Dedifferentiated amniotic fluid mesenchymal stem cell (primary cell): ENCODE results near the gene KRTAP3-2.

Experiments used
- DNase-seq: peaks from one replicate; pipeline ENCODE4 v3.0.0-alpha.2; 2016; ENCODE audit errors: extremely low spot score

The KRTAP3-2 gene

DNA sequence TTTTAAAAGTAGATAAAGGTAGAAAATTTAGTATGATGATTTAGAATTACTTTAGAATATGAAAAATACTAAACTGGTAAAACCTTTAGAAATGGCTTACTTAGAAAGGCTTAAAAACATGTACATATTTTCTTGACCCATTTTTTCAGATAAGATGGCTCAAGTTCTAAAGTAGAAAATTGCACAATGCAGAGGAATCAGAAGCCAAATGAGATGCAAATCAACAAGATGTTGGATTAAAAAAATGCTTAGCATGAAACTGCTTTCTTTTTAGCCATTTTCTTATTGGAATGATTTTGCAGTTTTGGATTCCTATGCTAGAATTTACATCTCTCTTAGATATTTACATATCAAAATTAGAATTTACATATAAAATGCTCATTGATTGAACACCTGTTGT lies 10.7 kb upstream of the KRTAP3-2 start:
- no peak for DNase-seq

DNA sequence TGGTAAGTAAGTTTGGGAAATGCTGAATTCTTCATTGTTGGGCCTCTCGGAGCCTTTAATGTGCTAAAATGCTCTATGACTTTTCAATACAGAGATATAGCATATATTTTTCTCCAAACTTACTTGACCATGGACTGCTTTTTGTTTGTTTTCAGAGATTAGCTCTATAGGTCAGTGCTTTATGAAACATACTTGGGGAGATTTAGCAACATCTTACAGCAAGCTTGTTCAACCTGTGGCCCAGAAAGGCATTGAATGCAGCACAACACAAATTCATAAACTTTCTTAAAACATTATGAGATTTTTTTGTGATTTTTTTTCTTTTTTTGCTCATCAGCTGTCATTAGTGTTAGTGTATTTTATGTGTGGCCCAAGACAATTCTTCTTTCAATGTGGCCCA lies 10.2 kb upstream of the KRTAP3-2 start:
- DNase-seq = no peak

DNA sequence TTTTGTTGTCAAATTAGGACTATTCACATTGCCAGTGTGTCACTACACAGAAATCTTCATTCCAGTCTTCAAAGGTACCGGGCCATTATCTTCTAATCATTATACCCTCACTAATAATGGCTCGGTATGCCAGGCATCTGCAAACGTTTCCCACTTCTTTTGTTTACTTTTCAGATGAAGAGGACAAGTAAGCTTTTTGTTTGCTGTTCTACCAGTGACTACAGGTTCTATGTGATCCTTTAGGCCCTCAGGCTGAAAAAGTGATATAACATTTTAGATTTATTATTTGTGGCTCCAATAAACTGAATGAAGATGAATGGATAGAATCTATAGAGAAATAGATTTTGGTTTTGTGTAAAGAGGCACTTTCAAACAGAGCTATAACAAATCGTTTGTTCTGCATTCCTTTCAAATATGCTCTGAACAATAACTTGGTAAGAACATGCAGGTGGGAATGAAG lies 9.6 kb upstream of the KRTAP3-2 start:
- no peak for DNase-seq

DNA sequence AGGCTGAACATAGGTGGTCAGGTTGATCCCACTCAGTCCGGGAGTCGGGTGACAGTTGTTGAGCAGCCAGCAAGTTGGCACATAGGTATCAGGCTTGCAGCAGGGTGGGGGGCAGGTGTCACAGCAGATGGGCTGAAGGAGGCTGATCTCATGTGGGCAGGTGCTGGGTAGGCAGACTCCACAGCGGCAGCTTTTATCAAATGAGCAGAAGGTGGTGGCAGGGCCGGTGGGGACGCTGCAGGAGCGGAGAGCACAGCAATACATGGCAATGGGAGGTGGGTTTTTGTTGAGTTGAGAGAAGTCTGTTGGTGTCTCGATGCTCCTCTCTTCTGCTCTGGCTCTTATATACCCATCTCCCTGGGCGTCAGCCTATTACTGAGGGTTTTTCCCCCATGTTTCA lies 9.1 kb upstream of the KRTAP3-2 start, which contains the start of gene KRTAP3-1:
Gene KRTAP3-1 (minus strand): TSS at position 318 of the 400 bp plus-strand sequence. CDS start 54 bp downstream, at position 264.
- no peak for DNase-seq

DNA sequence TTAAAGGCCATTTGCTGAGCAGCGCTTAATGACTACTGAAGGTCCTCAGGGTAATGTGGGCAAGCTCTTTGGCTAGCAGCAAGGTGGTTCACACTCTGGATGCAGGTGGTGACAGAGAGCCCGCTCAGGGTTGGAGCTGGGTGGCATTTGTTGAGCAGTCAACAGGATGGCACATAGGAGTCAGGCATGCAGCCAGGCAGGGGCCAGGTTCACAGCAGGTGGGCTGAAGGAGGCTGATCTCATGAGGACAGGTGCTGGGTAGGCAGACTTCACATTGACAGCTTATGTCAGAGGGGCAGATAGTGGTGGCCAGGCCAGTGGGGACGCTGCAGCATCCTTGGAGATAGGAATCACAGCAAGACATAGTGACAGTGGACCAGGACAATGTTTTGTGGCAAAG lies 4.7 kb upstream of the KRTAP3-2 start:
- no peak for DNase-seq

DNA sequence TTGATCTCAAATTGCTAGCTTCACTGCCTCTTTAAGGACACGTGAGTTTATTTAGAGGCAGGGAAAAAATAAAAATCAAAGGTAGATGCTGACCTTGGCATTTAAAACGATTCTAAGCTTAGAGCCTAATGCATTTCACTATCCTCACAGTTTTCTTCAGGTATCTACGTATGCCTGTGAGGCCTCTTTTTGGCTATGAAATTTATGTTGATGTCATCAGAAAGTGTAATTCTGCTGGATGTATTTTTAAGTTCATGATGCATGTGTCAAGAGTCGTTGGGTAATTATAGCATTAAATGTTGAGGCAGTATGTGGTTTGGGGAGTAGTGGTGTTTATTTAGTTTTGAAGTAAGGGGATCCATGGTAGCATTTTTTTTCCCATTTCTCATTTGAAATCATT lies 4.2 kb upstream of the KRTAP3-2 start:
- DNase-seq = no peak

DNA sequence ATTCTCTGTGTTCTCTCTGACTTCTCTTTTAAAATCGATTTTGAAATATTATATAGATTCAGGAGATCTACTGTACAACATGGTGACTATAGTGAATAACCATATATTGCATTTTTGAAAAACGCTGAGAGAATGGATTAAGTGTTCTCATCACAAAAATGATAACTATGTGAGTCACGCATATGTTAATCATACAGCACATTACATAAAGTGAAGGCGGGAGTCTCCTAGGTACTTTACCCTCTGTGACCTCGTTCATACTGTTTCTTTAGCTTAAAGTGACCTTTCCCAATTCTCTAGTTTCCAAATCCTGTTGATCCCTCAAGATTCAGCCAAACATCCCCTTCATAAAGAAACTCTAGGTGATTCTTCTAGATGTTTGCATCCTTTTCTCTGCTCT lies 3.1 kb upstream of the KRTAP3-2 start:
- DNase-seq = no peak

DNA sequence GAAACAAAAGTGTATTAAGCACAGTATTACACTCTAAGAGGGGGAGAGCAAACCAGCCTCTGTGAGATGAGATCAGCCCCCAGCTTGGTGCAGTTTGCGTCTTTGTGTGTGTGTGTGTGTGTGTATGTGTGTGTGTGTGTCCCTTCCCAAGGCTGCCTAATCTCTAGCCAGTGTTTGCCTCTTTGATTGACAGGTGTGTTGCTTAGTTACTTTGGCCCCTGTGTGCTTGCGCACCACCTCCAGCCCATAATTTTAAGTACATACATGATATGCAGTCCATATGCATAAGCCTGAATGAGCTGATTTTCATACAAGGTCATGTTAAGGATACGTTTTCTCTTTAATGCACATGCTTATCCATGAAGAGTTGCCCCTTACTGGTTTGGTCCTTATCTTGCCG lies 2.1 kb upstream of the KRTAP3-2 start:
- no peak for DNase-seq

DNA sequence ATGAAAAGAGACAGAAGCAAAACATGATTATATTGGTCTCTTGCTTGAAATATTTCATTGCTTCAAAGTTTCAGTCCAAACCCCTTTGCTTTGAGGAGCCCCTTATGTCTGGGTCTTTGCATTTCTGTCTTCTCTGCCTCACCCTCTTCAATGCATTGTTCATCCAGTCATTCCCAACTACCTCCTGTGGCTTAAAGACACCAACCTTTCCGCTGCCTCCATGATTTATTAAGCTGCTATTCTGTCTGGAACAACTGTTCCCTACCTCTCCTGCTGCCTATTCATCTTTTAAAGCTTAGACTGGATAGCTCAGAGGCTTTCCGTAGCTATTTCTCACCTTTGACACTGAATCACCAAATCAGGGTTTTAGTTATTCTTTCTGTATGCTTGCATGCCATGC lies 2.3 kb downstream of the KRTAP3-2 start:
- no peak for DNase-seq

DNA sequence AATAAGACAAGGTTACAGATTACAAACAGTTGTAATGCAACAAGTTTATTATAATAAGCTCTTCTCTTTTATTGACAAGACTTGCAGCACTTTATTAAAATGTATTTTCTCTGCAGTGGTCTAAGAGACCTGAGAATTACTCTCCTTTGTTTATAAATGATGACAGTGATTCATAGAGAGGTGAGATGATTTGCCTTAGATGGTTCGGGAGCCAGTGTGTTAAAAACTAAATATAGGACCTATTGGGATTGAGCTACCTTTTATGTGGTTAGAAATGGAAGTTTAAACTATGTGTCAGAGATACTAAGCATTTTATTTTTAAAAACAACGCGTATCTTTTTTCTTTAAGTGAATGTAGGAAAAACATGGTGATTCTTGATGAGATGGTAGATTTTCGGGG lies 2.9 kb downstream of the KRTAP3-2 start:
- no peak for DNase-seq

DNA sequence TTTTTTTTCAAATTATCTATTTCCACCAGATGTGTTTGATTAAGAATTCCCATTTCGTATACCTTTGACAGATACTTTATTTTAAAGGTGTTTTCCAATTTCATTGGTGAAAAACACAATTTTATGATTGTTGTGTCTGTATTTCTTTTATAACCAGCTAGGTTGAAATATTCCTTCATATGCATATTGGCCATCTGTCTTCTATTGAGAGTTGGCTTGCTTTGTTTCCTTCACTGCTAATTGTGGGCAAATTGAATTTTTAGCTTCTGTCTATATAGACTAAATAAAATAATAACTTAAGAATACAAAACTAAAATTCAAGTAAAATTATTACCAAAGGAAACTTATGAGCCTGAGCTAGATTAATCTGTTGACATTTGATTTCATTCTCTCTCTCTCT lies 4.6 kb downstream of the KRTAP3-2 start:
- no peak for DNase-seq

DNA sequence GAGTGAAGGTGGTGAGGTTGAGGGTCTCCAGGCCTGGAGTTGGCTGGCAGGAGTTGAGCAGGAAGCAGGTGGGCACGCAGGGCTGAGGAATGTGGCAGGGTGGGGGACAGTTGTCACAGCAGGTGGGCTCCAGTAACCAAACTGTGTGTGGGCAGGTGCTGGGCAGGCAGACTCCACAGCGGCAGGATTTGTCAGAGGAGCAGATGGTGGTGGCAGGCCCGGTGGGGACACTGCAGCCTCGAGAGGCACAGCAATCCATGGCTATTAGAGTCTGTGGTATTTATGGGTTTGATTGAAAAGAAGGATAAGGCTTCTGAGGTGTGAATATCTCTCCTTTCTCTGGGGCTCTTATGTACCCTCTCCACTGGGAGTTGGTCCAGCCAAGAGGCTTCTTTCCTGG lies 5.9 kb downstream of the KRTAP3-2 start, which contains the start of gene KRTAP3-3:
Gene KRTAP3-3 (minus strand): TSS at position 326 of the 400 bp plus-strand sequence. CDS start 67 bp downstream, at position 259.
- DNase-seq = no peak

DNA sequence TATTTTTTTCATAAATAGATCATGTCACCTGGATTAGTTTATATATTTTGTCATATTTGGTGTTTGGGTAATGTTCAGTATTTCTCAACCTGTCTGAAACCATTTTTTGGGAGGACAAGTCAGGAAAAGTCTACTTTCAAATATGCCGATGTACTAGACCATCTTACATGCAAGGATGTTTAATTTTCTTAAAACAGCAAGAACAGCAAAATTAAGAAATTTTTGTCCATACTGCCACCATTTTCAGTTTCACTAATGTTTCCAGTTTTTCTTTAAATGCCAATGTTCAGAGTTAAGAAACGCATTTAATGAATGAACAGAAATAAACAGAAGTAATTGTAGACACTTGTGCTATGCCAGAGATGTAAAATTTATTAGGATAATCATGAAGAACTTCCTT lies 6.6 kb downstream of the KRTAP3-2 start:
- DNase-seq = no peak

DNA sequence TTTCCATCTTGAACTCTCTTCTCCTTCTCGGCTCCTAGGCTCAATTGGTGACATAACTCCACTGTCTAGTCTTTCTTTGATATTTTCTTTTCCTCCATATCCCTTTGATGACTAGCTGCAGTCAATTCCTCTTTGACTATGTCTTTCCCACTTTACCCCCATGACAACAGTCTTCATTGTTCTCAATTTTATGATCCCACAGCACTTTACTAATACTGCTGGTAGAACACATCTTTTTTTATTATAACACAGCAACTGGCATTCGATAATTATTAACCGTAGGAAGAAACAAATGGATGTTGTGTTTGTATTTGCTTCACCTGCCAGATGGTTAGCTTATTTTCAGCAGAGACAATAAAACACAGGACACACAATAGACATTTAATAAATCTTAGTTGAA lies 7.0 kb downstream of the KRTAP3-2 start:
- no peak for DNase-seq

DNA sequence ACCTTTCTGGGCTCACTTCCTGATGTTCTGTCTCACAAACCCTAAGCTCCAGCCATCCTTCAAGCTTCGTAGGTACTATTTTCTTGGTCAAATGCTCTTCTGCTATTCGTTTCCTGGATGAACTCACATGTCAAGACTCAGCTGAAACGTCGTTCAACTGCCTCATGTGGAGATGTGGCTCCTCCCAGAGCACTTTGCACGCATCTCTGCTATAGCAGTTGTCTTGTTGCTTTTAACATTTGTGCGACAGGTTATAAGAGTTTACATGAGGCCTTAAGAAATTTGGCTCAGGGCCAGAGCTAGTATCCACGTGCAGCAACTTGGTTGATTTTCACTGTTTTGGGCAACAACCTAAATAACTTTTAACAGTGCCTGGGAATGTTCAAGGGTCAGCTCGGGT lies 12.8 kb downstream of the KRTAP3-2 start:
- DNase-seq = no peak

DNA sequence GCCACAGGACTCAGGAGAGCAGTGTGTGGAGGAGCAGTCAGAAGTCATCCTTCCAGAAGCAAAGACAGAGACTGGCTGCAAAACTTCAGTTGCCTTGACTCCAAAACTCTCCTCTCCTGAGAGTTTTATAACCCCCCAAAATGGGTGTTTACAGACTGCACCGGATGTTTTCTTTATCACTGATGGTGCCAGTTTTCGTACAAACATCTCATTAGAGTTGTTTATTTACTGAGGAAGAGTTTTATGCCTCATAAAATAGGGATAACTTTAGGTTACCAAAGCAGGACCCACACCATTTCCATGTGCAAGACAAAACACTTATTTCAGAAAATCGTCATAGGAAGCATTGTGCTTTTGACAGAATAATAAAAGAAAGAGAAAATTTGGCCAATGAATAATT lies 15.5 kb downstream of the KRTAP3-2 start, which contains the start of gene KRT40:
Gene KRT40 (minus strand): TSS at position 101 of the 400 bp plus-strand sequence. CDS start 53 bp downstream, at position 48.
- no peak for DNase-seq

DNA sequence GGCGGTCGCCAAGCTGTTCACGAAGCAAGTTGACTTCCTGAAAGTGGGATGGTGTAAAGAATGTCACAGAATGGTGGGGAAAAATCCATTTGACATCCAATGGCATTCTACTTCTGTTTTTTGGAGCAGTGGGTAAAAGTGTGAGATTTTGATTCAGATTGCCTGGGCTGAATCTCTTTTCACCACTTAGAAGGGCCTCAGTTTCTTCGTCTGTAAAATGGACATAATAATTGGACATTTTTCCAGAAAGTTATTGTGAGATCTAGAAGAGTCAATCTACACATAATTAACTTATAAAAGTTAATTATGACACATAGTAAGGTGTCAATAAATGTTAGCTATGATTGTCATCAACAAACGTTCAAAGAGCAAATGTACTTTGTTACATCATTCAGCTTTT lies 18.6 kb downstream of the KRTAP3-2 start:
- no peak for DNase-seq

DNA sequence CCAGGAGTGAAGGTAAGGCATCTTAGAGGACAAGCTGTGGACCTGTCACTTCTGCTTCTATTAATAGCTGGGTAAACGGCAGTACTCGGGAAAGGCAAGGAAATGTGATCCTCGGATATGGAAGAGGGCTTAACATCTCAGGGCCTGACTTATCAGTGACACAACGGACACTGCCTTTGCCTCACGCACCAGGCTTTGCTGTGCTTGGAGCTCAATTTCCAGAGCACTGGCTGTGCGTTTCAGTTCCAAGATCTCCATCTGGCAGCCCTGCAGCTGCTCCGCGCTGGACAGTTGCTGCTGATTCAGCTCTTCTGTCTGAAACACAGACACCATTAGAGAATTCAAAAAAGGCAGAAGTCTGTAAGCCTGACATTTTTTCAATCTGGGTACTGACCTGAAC lies 19.1 kb downstream of the KRTAP3-2 start:
- no peak for DNase-seq

DNA sequence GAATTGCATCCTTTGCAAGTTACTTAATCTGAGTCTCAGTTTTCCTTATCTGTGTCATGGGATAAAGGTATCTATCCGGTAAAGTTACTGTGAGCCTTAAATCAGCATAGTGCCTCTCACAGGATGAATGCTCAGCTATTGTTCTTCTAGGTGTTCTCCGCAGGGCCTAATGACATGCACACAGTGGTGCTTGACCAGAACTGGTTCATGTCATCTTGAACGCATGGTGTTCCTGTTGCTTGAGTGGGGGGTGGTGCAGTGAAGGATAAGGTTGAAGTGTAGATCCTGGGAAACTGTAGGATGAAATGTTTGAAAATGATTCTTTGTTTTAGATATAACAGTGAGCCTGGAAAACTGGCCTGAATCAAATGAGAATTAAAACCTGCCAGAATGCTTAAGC lies 19.6 kb downstream of the KRTAP3-2 start:
- DNase-seq = no peak

DNA sequence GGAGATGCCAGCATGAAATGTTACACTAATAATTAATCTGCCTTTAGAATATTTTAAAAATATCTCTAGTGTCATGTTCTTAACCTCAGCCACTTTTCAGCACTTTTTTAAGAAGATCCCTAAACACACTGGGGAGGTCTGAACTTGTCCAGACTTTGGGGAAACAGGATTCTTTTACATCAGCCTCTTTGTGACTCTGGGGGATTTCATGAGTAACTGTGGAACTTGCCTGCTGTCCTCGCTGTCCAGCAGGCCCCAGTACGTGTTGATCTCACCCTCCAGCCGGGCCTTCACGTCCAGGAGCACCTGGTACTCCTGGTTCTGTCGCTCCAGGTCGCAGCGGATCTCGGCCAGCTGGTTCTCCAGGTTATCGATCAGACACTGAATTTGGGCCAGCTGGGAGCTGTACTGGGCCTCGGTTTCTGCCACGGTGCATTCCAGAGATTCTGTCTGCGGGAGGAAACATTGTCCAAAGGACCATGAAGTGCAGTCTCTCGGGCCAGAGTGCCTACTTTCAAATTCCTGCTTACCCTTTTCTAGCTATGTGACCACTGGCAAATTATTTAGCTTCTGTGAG lies 21.0 kb downstream of the KRTAP3-2 start:
- no peak for DNase-seq

DNA sequence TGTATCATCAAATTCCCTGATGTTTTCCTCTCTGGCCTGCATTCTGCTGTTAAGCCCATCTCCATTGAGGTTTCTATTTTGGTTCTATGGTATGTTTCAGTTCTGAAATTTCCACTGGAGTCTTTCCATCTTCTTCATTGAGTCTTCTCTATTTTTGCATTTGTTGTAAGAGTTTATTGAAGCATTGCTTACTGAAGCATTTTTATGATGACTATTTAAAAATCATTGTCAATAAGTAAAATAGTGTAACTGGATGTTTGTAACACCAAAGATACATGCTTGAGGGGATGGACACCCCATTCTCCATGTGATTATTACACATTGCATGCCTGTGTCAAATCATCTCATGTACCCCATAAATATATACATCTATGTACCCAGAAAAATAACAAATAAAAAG lies 24.2 kb downstream of the KRTAP3-2 start:
- DNase-seq = no peak

DNA sequence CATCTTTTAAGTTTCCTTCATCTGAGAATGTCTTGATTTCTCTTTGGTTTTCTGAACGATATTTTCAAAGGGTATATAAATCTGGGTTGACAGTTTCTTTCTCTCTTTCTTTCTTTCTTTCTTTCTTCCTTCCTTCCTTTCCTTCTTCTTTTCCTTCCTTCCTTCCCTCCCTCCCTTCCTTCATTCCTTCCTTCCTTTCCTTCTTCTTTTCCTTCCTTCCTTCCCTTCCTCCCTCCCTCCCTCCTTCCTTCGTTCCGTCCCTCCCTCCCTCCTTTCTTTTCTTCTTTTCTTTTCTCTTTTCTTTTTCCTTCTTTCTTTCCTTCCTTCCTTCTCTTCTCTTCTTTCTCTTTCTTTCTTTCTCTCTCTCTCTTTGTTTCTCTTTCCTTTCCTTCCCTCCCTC lies 25.3 kb downstream of the KRTAP3-2 start:
- no peak for DNase-seq

DNA sequence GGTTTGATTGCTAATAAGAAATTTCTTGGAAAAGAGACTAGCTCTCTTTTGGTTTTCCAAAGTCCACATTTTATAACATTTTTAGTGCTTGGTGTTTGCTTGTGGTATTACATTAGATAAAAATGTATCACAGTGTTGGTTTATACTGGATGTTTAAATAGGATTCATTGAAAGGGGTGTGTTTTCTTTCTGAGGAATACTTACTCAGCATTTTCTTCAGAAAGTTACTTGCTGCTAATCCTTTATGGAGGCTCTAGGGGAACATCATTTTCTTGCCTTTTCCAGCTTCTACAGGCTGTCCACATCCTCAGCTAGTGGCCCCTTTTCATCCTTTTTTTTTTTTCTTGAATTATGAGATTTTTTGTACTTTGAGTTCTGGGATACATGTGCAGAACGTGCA lies 32.1 kb downstream of the KRTAP3-2 start:
- DNase-seq = no peak

DNA sequence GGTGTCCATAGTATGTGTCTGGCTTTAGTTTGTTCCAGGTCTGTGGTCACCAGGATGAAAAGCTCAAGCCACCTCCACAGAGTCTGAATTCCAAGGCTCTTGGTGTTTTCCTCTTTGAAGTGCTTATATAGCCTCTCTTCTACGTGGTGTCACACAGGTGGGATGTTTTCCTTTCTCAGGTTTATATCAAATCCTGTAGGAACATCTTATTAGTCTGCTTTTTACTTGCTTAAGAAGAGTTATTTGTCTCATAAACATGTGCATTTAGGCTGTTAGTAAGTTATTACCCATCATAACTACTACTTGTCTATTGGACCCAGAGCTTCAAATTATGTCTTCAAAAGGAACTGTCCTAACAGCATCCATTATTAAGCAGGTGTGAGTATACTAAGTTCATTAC lies 32.9 kb downstream of the KRTAP3-2 start, which contains the start of gene KRT39:
Gene KRT39 (minus strand): TSS at position 101 of the 400 bp plus-strand sequence. CDS start 92 bp downstream, at position 9.
- no peak for DNase-seq
